Measurements from ENCODE around the gene MAP6D1. TPM values are rescaled to one million over a fixed set of nuclear protein-coding genes. Genes with fewer than 3 reads are reported as not detected.

Gene MAP6D1
- total and polyA plus RNA-seq, 2 of the 4 experiments (the other 2 are of a cell fraction), result 2.7 to 5.2 TPM

- Histone ChIP-seq H4K91ac (ENCODE audit: insufficient read depth, low read depth, low read length) (no peak overlapping the region), H3K9me1 (ENCODE audit: insufficient read depth, low read length) (no peaks in the 10 kb centered on the region), H3K4me1 (ENCODE audit: control insufficient read depth, insufficient read depth, low read length) (no peaks in the 10 kb centered on the region), H2AFZ (replicated peaks; ENCODE audit: low read length, poor library complexity) (peak overlapping the region; percentile 11), H3K27me3 (ENCODE audit: control insufficient read depth, insufficient read depth, low read length) (no peaks in the 10 kb centered on the region), H3K9ac (ENCODE audit: low read depth, low read length) (no peak overlapping the region), H3K36me3 (ENCODE audit: control insufficient read depth, insufficient read depth, low read length) (peaks cover 55% of the 10 kb centered on the region), H3K23ac (ENCODE audit: low read depth, low read length) (no peak overlapping the region), H4K8ac (ENCODE audit: low read depth in 2 of 2, low read length in 2 of 2) (no peak overlapping the region), H4K20me1 (ENCODE audit: insufficient read depth, low read length) (peaks cover 2% of the 10 kb centered on the region; the same call in 1 of the 2 replicates), H2BK15ac (ENCODE audit: low read depth, low read length) (no peak overlapping the region), H3K56ac (ENCODE audit: extremely low read depth, insufficient read depth, low read length) (no peak overlapping the region), H2AK5ac (ENCODE audit: low read depth, low read length) (no peak overlapping the region), H3K9me3 (ENCODE audit: control insufficient read depth, insufficient read depth, low read length) (no peaks in the 10 kb centered on the region), H3K4me2 (ENCODE audit: low read depth, low read length) (no peak overlapping the region), H3K4me3 (ENCODE audit: insufficient read depth, low read depth, low read length) (no peak overlapping the region), H4K5ac (ENCODE audit: low read depth, low read length) (no peak overlapping the region), H2BK120ac (ENCODE audit: low read depth, low read length) (no peak overlapping the region), H2BK5ac (ENCODE audit: low read depth, low read length, poor library complexity, severe bottlenecking) (no peak overlapping the region), H3K14ac (replicated peaks; ENCODE audit: low read depth, low read length) (no peak overlapping the region), H3K27ac (ENCODE audit: insufficient read depth, low read length) (no peak overlapping the region), H3K4ac (ENCODE audit: low read depth, low read length) (no peak overlapping the region), H2BK20ac (ENCODE audit: low read depth, low read length) (no peak overlapping the region), H2AK9ac (replicated peaks; ENCODE audit: low read depth, low read length, poor library complexity) (no peak overlapping the region), H3K79me1 (ENCODE audit: low read depth in 1 of 2, low read length in 2 of 2) (peaks cover 7 to 14% of the 10 kb centered on the region in 2 experiments), H3K18ac (ENCODE audit: low read depth, low read length) (no peak overlapping the region)
- ChIA-PET POLR2A (ENCODE audit: unreplicated experiment) (no interaction called here), CTCF (no interaction called here)
- DNase-seq (no peak), ATAC-seq (ENCODE audit: low read depth) (no peak)
- 83% methylated on average over 5 of the region's 9 CpGs; no CpG with 5 or more reads in 1 of the 2 experiments for WGBS, 2 experiments (ENCODE audit: extremely low coverage in 2 of 2, insufficient read length in 1 of 2)
- no peak for TF ChIP-seq POLR2A (IDR thresholded peaks at IDR 0.05; ENCODE audit: low read depth, low read length)
- no peak for TF ChIP-seq USF2 (IDR thresholded peaks at IDR 0.05; ENCODE audit: low read depth, low read length)
- no peak for TF ChIP-seq CHD1 (IDR thresholded peaks at IDR 0.05; ENCODE audit: low read depth, low read length)
- dilution Hi-C loops (cut with HindIII; ENCODE audit: low sequenced_read_pairs, unreplicated experiment), result no loop called here
- in situ Hi-C loops (cut with MboI; ENCODE audit: low sequenced_read_pairs), result no loop called here
- no TSS peak for BruUV-seq (replicated peaks)
- intact Hi-C loops (cut with micrococcal nuclease), result no loop called here
Observed at GRCh38 chr3:183797996-183798395, 27.4 kb downstream of the MAP6D1 start.

Data from IMR-90 (cell line).